Ishikawa (cell line): ENCODE measurements around the gene SRSF10.

ENCODE experiments used
- CREB1 ChIP-seq: IDR thresholded peaks from 2 replicates; pipeline ENCODE4 v1.6.1; 2012; ENCODE audit warnings: low read depth
- EGR1 ChIP-seq: IDR thresholded peaks from 2 replicates; pipeline ENCODE4 v1.6.1; 2012
- EP300 ChIP-seq: IDR thresholded peaks from 2 replicates; pipeline ENCODE4 v1.6.1; 2012; ENCODE audit warnings: borderline replicate concordance
- FOXM1 ChIP-seq: IDR thresholded peaks from 2 replicates; pipeline ENCODE4 v1.6.1; 2012; ENCODE audit warnings: low read depth, borderline replicate concordance
- MAX ChIP-seq: IDR thresholded peaks from 2 replicates; pipeline ENCODE4 v1.6.1; 2012
- NFIC ChIP-seq: IDR thresholded peaks from 2 replicates; pipeline ENCODE4 v1.6.1; 2012
- RAD21 ChIP-seq: IDR thresholded peaks from 2 replicates; pipeline ENCODE4 v1.6.1; 2012; ENCODE audit warnings: low read depth
- REST ChIP-seq: IDR thresholded peaks from 2 replicates; pipeline ENCODE4 v1.6.1; 2012; ENCODE audit warnings: low read depth, mild to moderate bottlenecking
- TAF1 ChIP-seq: IDR thresholded peaks from 2 replicates; pipeline ENCODE4 v1.6.1; 2012; ENCODE audit warnings: low read depth, mild to moderate bottlenecking
- USF1 ChIP-seq: IDR thresholded peaks from 2 replicates; pipeline ENCODE4 v1.6.1; 2012
- YY1 ChIP-seq: IDR thresholded peaks from 2 replicates; pipeline ENCODE4 v1.6.1; 2012; ENCODE audit warnings: low read depth
- ZBTB7A ChIP-seq: IDR thresholded peaks from 2 replicates; pipeline ENCODE4 v1.6.1; 2012; ENCODE audit warnings: low read depth

- TF ChIP-seq EP300 = no peak
- no peak for TF ChIP-seq REST
- no peak for TF ChIP-seq EGR1
- no peak for TF ChIP-seq ZBTB7A
- TF ChIP-seq TAF1 = no peak
- TF ChIP-seq YY1 = no peak
- TF ChIP-seq MAX = no peak
- TF ChIP-seq CREB1 = no peak
- no peak for TF ChIP-seq RAD21
- no peak for TF ChIP-seq FOXM1
- TF ChIP-seq NFIC = no peak
- TF ChIP-seq USF1 = no peak
These were observed 9.1 kb upstream of the SRSF10 start for GRCh38 chr1:23989263-23989662.
